Right renal cortex interstitium (tissue), 3 donors: ENCODE results near the gene INVS. TPM values are rescaled to one million over a fixed set of nuclear protein-coding genes. Genes with fewer than 3 reads are reported as not detected.
"Not testable (repeated sequence)": the region's sequence is repeated elsewhere in the genome, so short reads cannot be mapped to it uniquely, and the experiment has no call there.

ENCODE experiments used
- DNase-seq, 3 donors: peaks; one replicate each; pipeline ENCODE4 v3.0.0-alpha.2; 2013; ENCODE audit warnings: low read depth in 3 of 3, low spot score in 2 of 3
- polyA plus RNA-seq, 3 donors: library from polyadenylated mRNA; unstranded; fragments of 120-200 nt; gene quantifications; one replicate each; pipeline ENCODE4 v1.2.1, GENCODE V29; 2013; ENCODE audit not compliant: insufficient read length in 3 of 3

INVS gene
- polyA plus RNA-seq, 3 donors, result 16.5 to 19.1 (median 18.3) TPM

DNA sequence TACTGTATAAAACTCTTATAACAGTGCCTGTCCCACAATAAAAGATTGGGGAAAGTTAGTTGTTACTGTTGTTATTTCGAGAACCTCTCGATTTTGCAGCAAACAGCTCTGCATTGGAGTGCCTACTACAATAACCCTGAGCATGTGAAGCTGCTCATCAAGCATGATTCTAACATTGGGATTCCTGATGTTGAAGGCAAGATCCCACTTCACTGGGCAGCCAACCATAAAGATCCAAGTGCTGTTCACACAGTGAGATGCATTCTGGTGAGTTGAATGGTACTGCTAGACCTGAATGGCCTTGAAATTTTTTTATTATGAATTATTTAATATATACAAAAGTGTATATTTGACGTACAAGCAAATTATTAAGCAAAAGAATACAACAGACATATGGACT lies 130.5 kb downstream of the INVS start:
- no peak for DNase-seq

DNA sequence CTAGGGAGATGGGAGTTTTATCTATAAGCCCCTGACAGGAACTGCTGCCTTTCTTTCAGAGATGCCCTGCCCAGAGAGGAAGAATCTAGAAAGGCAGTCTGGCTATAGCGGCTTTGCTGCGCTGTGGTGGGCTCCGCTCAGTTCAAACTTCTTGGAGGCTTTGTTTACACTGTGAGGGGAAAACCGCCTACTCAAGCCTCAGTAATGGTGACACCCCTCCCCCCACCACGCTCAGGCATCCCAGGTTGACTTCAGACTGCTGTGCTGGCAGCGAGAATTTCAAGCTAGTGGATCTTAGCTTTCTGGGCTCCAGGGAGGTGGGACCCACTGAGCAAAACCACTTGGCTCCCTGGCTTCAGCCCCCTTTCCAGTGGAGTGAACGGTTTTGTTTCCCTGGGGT lies 137.9 kb downstream of the INVS start:
- not testable (repeated sequence) for DNase-seq

- no peak for DNase-seq
Measured at GRCh38 chr9:100240512-100240911, 141.5 kb downstream of the INVS start.

GRCh38 chr9:100267211-100267610 lies 168.2 kb downstream of the INVS start:
- DNase-seq, result no peak

GRCh38 chr9:100268271-100268670 lies 169.2 kb downstream of the INVS start:
- DNase-seq, result no peak

DNA sequence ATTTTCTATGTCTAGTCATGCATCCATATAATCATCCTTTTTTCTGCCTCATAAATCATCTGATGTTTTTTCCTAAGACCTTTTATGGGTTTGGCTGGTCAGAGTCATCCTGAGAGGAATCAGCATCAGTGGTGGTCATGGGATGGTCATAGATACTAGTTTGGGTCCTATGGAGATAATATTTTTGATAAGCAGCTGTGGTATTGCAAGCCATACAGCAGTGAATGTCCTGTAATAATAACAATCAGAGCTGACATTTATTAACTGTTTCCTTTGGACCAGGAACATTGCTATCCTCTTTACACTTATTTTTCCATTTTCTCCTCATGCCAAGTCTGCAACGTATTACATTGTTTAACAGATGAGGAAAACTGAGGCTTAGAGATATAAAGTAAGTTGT lies 170.6 kb downstream of the INVS start:
- DNase-seq, result no peak

GRCh38 chr9:100277166-100277979 lies 178.3 kb downstream of the INVS start:
- no peak for DNase-seq

DNA sequence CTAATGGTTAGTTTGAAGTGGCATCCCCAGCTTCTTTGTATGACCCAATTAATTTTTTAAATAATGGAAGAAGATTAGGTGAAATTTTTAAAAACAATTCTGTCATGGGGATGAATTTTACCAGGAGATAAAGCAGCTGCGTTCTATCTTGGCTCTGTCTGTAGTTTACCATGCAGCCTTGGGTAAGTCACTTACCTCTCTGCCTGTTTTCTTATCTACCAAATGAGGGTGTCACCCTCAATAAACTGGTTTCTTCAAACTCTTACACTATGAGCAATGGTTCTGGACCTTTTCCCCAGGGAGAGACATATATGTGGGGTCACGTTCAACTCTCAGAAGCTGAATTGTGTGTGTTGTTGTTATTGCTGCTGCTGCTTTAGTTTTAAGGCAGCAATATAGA lies 182.0 kb downstream of the INVS start:
- no peak for DNase-seq

DNA sequence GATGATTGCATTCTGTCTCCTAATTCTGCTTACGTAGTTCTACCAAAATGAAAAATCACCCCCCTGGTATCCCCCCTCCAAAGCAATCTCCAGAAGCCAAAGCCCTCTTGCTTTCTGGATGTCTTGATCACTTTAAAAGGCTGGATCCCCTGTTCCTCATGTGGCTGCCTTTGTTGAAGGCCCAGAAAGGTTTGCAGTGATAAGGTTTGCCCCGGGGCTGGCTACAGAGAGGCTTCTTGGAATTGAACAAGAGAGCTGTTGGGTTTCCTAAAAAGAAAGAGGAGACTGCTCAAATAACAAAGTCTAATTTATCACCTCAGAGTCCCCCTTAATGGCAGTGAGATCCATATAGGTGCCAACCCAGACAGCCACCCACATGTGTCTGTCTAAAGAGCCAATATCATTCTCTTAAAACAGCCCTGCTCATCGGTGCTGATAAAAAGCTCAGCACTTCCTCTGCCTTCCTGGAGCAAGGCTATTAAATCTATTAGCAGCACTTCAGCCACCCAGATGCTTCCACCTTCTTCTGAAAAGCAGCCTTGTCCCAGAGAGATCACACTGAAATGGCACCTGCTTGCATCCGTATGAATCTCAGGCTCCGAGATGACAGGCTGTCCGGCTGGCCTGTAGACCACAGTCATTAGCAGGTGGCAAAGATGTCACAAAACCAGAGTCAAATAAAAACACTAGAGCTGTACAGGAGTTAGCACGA lies 182.8 kb downstream of the INVS start:
- no peak for DNase-seq

- DNase-seq, result no peak
Measured at GRCh38 chr9:100282388-100282719, 183.3 kb downstream of the INVS start.

GRCh38 chr9:100284247-100284646 lies 185.2 kb downstream of the INVS start:
- DNase-seq, result no peak

GRCh38 chr9:100285080-100285479 lies 186.0 kb downstream of the INVS start:
- DNase-seq, result no peak

DNA sequence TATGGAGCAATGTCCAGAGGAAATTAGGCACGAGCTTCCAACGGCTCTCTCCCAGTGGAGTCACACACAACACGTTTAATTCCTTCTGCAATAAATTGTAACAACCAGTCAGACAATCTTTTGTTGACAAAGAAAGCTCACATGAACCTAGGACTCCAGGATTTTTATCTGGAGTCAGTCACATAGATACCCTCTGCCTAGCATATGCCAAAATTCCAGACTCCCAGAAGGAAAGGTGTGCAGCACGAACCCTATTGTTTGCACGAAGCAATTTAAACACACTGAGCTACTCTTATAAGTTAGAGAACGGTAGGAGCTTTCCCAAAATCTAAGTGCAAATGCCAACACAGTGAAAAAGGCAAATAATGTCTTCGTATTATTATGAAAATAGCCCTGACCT lies 186.6 kb downstream of the INVS start:
- no peak for DNase-seq

DNA sequence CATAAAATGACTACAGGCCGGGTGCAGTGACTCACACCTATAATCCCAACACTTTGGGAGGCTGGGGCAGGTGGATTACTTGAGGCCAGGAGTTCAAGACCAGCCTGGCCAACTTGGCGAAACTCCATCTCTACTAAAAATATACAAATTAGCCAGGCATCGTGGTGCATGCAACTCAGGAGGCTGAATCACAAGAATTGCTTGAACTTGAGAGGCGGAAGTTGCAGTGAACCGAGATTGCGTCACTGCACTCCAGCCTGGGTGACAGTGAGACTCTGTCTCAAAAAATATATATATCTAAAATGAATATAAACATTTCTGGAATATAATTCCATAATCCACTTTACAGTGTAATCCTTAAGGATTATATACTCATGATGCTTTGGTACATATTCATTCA lies 187.2 kb downstream of the INVS start:
- no peak for DNase-seq

DNA sequence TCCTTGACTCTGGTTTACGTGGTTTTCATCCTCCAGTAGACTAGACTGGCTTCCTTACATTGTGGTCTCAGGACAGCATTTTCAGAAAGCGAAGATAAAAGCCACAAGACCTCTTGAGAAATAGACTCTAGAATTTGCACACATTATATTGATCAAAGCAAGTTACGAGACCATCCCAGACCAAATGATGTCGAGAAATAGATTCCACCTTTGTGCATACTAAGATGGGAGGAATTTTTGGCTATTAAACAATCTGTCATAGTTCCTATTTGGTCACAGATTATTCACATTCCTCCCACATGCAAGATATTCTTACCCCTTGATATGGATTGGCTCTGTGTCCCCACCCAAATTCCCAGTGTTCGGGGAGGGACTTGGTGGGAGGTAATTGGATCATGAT lies 188.1 kb downstream of the INVS start:
- DNase-seq, result no peak

- DNase-seq, result no peak
Measured at GRCh38 chr9:100290714-100291113, 191.7 kb downstream of the INVS start.

- DNase-seq, result no peak
Measured at GRCh38 chr9:100292414-100292813, 193.4 kb downstream of the INVS start.

GRCh38 chr9:100294341-100294740 lies 195.3 kb downstream of the INVS start:
- no peak for DNase-seq

DNA sequence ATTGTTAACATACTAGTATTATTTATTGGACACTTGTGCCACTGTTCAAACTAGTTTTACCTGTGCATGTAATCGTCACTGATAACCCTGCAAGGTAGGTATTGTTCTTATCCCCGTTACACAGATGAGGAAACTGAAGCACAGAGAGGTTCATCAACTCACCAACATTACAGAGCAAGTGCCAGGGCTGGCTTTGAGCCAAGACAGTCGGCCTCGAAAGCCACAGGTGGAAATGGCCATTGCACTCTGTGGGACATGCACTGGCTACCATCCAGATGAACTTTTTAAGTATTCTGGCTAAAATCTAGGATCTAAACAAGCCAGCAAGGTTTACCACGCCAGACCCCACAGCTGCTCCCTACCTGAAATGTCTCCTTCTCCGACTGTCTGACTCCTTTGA lies 195.8 kb downstream of the INVS start:
- DNase-seq, result no peak

GRCh38 chr9:100295240-100295639 lies 196.2 kb downstream of the INVS start:
- DNase-seq, result no peak

- DNase-seq, result no peak
Measured at GRCh38 chr9:100296407-100296806, 197.4 kb downstream of the INVS start.

DNA sequence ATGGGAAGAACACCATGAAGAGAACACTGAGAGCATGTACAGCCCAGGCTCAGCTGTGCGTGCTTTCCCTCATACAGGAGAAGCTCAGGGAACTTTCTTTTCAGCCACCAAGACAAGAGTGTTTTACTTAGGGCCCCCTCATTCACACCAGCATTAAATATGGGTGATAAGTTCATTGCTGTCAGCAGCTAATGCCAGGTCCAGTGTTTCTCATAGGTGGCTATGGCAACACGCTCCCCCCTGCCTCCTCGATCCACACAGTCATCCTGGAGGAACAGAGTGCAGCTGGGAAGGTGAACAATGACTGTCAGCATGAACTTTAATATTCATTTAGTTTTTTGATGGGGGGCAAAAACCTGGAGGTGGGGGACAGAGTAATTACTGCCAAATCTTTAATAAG lies 199.3 kb downstream of the INVS start:
- DNase-seq, result no peak
